ENCODE measurements around the gene CHAF1A.

Gene CHAF1A

DNA sequence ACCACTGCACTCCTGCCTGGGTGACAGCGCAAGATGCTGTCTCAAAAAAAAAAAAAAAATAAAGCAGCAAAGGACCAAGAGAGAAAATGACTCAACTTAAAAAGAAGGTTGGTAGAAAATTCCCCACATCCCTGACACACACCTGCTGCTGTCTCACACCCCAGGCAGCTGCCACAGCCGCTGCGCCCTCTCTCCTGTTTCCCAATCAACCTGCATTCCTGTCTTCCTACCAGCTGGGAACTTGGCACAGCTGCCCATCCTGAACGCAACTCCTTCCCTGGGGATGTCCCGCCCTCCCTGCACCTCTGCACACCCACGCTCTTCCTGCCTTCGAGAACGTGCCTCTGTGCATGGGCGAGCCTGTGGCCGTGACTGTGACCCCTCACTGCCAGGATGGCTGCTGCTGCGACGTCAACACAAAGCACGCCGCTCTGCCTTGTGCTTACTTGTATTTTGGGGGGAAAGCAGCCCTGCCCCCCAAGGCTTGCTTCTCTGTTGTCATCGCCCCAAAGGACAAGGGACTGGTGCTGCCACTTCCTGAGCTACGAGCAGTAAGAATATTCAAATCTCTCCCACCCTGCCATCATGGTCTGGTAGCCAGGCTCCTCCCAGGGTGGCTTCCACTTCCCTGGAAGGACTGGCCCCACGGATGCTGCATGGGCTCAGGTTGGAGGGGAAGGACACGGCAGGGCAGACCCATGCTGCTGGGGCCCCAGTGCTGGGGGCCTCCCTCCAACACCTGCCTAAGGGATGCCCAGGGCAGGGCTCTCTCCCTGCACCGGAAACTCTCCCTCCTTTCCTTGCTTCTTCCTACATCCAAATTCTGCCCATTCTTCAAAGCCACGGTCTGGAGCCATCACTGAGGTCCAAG, 22.8 kb upstream of the CHAF1A start:
- Mint-ChIP-seq H3K4me3 (peak overlapping the region; percentile 78), H3K36me3 (peaks cover 42% of the 10 kb centered on the region), H3K4me1 (peaks cover 76% of the 10 kb centered on the region), H3K27me3 (no peaks in the 10 kb centered on the region), H3K27ac (peak overlapping the region; percentile 94), H3K9me3 (no peaks in the 10 kb centered on the region)
- DNase-seq, result peak; percentile 47
- CTCF ChIA-PET, result interaction anchor here (0.7 to 1.4 kb wide), 2 partner anchors 23 to 27 kb away, joined by 3 to 4 read pairs; partner anchors contain the start of gene CHAF1A

DNA sequence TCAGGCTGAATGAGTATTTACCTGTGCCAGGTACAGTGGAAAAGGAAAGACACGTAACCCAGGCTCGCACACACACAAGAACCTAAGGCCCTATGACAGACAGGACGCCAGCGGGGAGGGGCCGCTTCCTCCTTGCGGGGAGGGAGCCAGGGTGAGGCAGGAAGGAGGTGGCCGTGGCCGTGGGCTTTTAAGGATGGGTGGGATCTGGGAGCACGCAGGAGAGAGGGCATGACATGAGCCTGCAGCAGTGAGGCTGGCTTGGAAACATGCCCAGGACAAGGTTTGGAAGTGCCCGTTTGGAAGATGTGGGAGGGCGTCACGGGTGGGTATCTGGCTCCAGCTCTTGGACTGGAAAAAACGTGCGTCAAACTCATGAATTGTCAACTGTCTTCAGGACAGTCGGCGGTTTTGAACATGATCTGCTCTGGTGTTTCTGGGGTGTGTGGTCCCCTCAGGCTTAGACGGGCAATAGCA, 22.1 kb upstream of the CHAF1A start:
- no peaks in the 10 kb centered on the region for H3K27me3 Mint-ChIP-seq
- peak overlapping the region; percentile 78 for H3K4me3 Mint-ChIP-seq
- CTCF ChIA-PET, result interaction anchor here (0.9 to 1.4 kb wide), 2 partner anchors 14 to 22 kb away, joined by 4 read pairs; partner anchors contain the start of gene CHAF1A
- H3K9me3 Mint-ChIP-seq, result no peaks in the 10 kb centered on the region
- H3K27ac Mint-ChIP-seq, result peak overlapping the region; percentile 94
- peak; percentile 82 for DNase-seq
- peaks cover 74% of the 10 kb centered on the region for H3K4me1 Mint-ChIP-seq
- peaks cover 45% of the 10 kb centered on the region for H3K36me3 Mint-ChIP-seq

- Mint-ChIP-seq H3K9me3 (no peaks in the 10 kb centered on the region), H3K27me3 (no peaks in the 10 kb centered on the region), H3K4me1 (peaks cover 46% of the 10 kb centered on the region), H3K4me3 (no peak overlapping the region), H3K36me3 (peaks cover 35% of the 10 kb centered on the region), H3K27ac (no peak overlapping the region)
- no peak for DNase-seq
- CTCF ChIA-PET, result no interaction called here
These were observed 17.0 kb upstream of the CHAF1A start for GRCh38 chr19:4385291-4386040.

GRCh38 chr19:4386041-4386782, 16.2 kb upstream of the CHAF1A start:
- Mint-ChIP-seq H3K36me3 (peaks cover 37% of the 10 kb centered on the region), H3K4me1 (peaks cover 46% of the 10 kb centered on the region), H3K9me3 (no peaks in the 10 kb centered on the region), H3K27me3 (no peaks in the 10 kb centered on the region), H3K27ac (no peak overlapping the region), H3K4me3 (no peak overlapping the region)
- CTCF ChIA-PET, result no interaction called here
- DNase-seq, result no peak

- Mint-ChIP-seq H3K27ac (no peak overlapping the region), H3K36me3 (peaks cover 37% of the 10 kb centered on the region), H3K9me3 (no peaks in the 10 kb centered on the region), H3K27me3 (no peaks in the 10 kb centered on the region), H3K4me1 (peaks cover 51% of the 10 kb centered on the region), H3K4me3 (no peak overlapping the region)
- CTCF ChIA-PET, result interaction anchor here (0.9 to 1.5 kb wide), 2 partner anchors 12 to 125 kb away, joined by 3 read pairs; partner anchors contain the start of gene SH3GL1
- DNase-seq, result no peak
These were observed 13.9 kb upstream of the CHAF1A start for GRCh38 chr19:4388337-4389063.

- peak overlapping the region; percentile 62 for H3K27ac Mint-ChIP-seq
- no peak overlapping the region for H3K4me3 Mint-ChIP-seq
- H3K9me3 Mint-ChIP-seq, result no peaks in the 10 kb centered on the region
- H3K36me3 Mint-ChIP-seq, result peaks cover 35% of the 10 kb centered on the region
- H3K4me1 Mint-ChIP-seq, result peaks cover 50% of the 10 kb centered on the region
- CTCF ChIA-PET, result interaction anchor here (0.9 kb wide), 1 partner anchor 126 kb away, joined by 3 read pairs; no protein-coding TSS in a partner anchor
- no peak for DNase-seq
- no peaks in the 10 kb centered on the region for H3K27me3 Mint-ChIP-seq
These were observed 13.4 kb upstream of the CHAF1A start for GRCh38 chr19:4389064-4389375.

- DNase-seq, result no peak
- no peak overlapping the region for H3K27ac Mint-ChIP-seq
- no peak overlapping the region for H3K4me3 Mint-ChIP-seq
- no peaks in the 10 kb centered on the region for H3K9me3 Mint-ChIP-seq
- no peaks in the 10 kb centered on the region for H3K27me3 Mint-ChIP-seq
- CTCF ChIA-PET, result no interaction called here
- peaks cover 56% of the 10 kb centered on the region for H3K4me1 Mint-ChIP-seq
- peaks cover 40% of the 10 kb centered on the region for H3K36me3 Mint-ChIP-seq
These were observed 12.9 kb upstream of the CHAF1A start for GRCh38 chr19:4389511-4390016.

- Mint-ChIP-seq H3K36me3 (peaks cover 42% of the 10 kb centered on the region), H3K27ac (peak overlapping the region; percentile 86), H3K4me3 (peak overlapping the region; percentile 7), H3K4me1 (peaks cover 60% of the 10 kb centered on the region), H3K9me3 (no peaks in the 10 kb centered on the region), H3K27me3 (no peaks in the 10 kb centered on the region)
- CTCF ChIA-PET, result interaction anchor here (0.8 kb wide), 1 partner anchor 20 kb away, joined by 3 read pairs; no protein-coding TSS in a partner anchor
- no peak for DNase-seq
These were observed 12.3 kb upstream of the CHAF1A start for GRCh38 chr19:4390017-4390566.

GRCh38 chr19:4390567-4391305, 11.7 kb upstream of the CHAF1A start:
- CTCF ChIA-PET, result interaction anchor here (0.8 kb wide), 1 partner anchor 20 kb away, joined by 3 read pairs; no protein-coding TSS in a partner anchor
- Mint-ChIP-seq H3K9me3 (no peaks in the 10 kb centered on the region), H3K4me1 (peaks cover 65% of the 10 kb centered on the region), H3K27me3 (no peaks in the 10 kb centered on the region), H3K4me3 (no peak overlapping the region), H3K27ac (peak overlapping the region; percentile 86), H3K36me3 (peaks cover 42% of the 10 kb centered on the region)
- no peak for DNase-seq

- Mint-ChIP-seq H3K9me3 (no peaks in the 10 kb centered on the region), H3K4me3 (no peak overlapping the region), H3K27ac (no peak overlapping the region), H3K4me1 (peaks cover 68% of the 10 kb centered on the region), H3K36me3 (peaks cover 41% of the 10 kb centered on the region), H3K27me3 (no peaks in the 10 kb centered on the region)
- CTCF ChIA-PET, result no interaction called here
- DNase-seq, result no peak
These were observed 11.1 kb upstream of the CHAF1A start for GRCh38 chr19:4391306-4391693.

- H3K27ac Mint-ChIP-seq, result no peak overlapping the region
- no peak for DNase-seq
These were observed 10.5 kb upstream of the CHAF1A start for GRCh38 chr19:4391701-4392483.

More at GRCh38 chr19:4391701-4392483, 10.5 kb upstream of the CHAF1A start:
- peaks cover 46% of the 10 kb centered on the region for H3K36me3 Mint-ChIP-seq
- no peaks in the 10 kb centered on the region for H3K9me3 Mint-ChIP-seq
- H3K4me1 Mint-ChIP-seq, result peaks cover 73% of the 10 kb centered on the region
- H3K4me3 Mint-ChIP-seq, result no peak overlapping the region
- CTCF ChIA-PET, result interaction anchor here (0.7 kb wide), 1 partner anchor 9 kb away, joined by 3 read pairs; the partner anchor contains the start of gene SH3GL1
- no peaks in the 10 kb centered on the region for H3K27me3 Mint-ChIP-seq
